ENCODE measurements around the gene IQCM. TPM values are rescaled to one million over a fixed set of nuclear protein-coding genes. Genes with fewer than 3 reads are reported as not detected.

Gene IQCM, protein sequence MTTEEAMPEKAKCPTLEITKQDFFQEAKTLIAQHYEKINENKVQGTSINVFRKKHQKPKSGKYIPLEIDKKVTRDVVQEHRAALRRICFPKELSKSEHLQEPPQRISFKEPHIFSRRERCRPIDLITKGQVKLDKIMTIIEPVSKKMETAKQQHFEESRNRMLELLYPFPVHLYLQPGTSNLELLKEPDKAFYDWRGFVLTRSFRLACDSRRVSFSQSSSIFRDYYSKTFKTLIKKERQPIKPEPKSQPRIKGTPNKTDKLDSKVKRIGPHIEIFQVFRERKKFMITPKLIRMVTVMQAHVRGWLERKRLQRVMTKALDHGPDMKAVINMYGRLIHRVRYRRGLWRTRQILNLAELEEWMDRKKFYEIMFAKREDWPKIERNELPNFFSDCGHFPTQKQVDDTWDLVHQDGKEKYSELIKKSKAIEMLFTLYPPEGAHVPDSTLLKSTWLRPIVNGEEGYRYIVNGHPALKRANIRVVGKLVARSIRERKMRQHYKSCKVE
- not detected for total RNA-seq

GRCh38 chr4:149815743-149816142 lies at the start of gene IQCM:
TSS of gene IQCM (minus strand) at chr4:149815843. CDS start at chr4:149742691, 73,152 bp downstream.

